SU-DHL-6 (cell line): Measurements from ENCODE around the gene ANGPTL2.

ENCODE experiments used
- H2AFZ ChIP-seq: fragments of 200-600 bp; sonication (generic); 2 replicates; pipeline ENCODE4 v1.6.1; 2014; ENCODE audit warnings: low read depth, mild to moderate bottlenecking, moderate library complexity, mixed read lengths, antibody characterized with exemption, low read length; ENCODE audit not compliant: severe bottlenecking
- H3F3A ChIP-seq: fragments of 200-600 bp; shearing (Covaris generic); 2 replicates; pipeline ENCODE4 v1.6.0; 2016; ENCODE audit warnings: antibody characterized with exemption, mild to moderate bottlenecking; ENCODE audit not compliant: insufficient read depth
- H3K27ac ChIP-seq: fragments of 200-600 bp; sonication (generic); 2 replicates; pipeline ENCODE4 v1.5.1; 2016; ENCODE audit warnings: low read depth, mild to moderate bottlenecking, low read length, moderate library complexity, mixed read lengths
- H3K27me3 ChIP-seq: fragments of 200-600 bp; sonication (generic), shearing (Covaris generic); 2 replicates; pipeline ENCODE4 v1.6.0; 2014; ENCODE audit warnings: mild to moderate bottlenecking, low read length
- H3K36me3 ChIP-seq: fragments of 200-600 bp; sonication (generic); 2 replicates; pipeline ENCODE4 v1.6.1; 2014; ENCODE audit warnings: mild to moderate bottlenecking, low read length, mixed read lengths
- H3K4me2 ChIP-seq: fragments of 300-600, 200-600 bp; shearing (Covaris generic), sonication (generic); 2 replicates; pipeline ENCODE4 v1.6.0; 2014; ENCODE audit warnings: low read length, low read depth, mild to moderate bottlenecking; ENCODE audit not compliant: poor library complexity, severe bottlenecking
- H3K4me3 ChIP-seq: fragments of 200-600 bp; sonication (generic); 2 replicates; pipeline ENCODE4 v1.5.1; 2014; ENCODE audit warnings: antibody characterized with exemption, low read length, mild to moderate bottlenecking, mixed read lengths; ENCODE audit not compliant: insufficient read depth, poor library complexity, severe bottlenecking
- H3K79me2 ChIP-seq: fragments of 200-600 bp; sonication (generic); 2 replicates; pipeline ENCODE4 v1.6.1; 2014; ENCODE audit warnings: mild to moderate bottlenecking, low read length, moderate library complexity; ENCODE audit not compliant: insufficient read depth
- H3K9ac ChIP-seq: fragments of 200-600 bp; sonication (generic); 2 replicates; pipeline ENCODE4 v1.7.0; 2014; ENCODE audit warnings: mild to moderate bottlenecking, low read length
- H3K9me2 ChIP-seq: fragments of 200-600 bp; sonication (generic); replicated peaks from 2 replicates; pipeline ENCODE4 v1.6.1; 2014; ENCODE audit warnings: low read length; ENCODE audit not compliant: insufficient read depth
- H3K9me3 ChIP-seq: fragments of 200-600 bp; sonication (generic); 2 replicates; pipeline ENCODE4 v1.6.1; 2014; ENCODE audit warnings: low read length, mixed read lengths; ENCODE audit not compliant: insufficient read depth
- H4K20me1 ChIP-seq: fragments of 200-600 bp; sonication (generic); 2 replicates; pipeline ENCODE4 v1.6.1; 2014; ENCODE audit warnings: low read depth, mild to moderate bottlenecking, antibody characterized with exemption, low read length, moderate library complexity, mixed read lengths
- CTCF ChIP-seq: fragments of 200-600 bp; sonication (generic); IDR thresholded peaks from one replicate; pipeline ENCODE4 v1.5.1; 2017; ENCODE audit warnings: antibody characterized with exemption, mild to moderate bottlenecking, low read length, moderate library complexity; ENCODE audit not compliant: insufficient read depth, poor library complexity, severe bottlenecking
- EZH2phosphoT487 ChIP-seq: fragments of 200-600 bp; sonication (generic), shearing (Covaris generic); conservative IDR thresholded peaks from 2 replicates; pipeline ENCODE4 v1.6.1; 2018; ENCODE audit warnings: mild to moderate bottlenecking, antibody characterized with exemption, low read length, moderate library complexity, mixed read lengths

ANGPTL2 gene

GRCh38 chr9:127105805-127106465 lies 16.5 kb downstream of the ANGPTL2 start:
- TF ChIP-seq CTCF (no peak), EZH2phosphoT487 (no peak)
- H4K20me1 ChIP-seq, result no peaks in the 10 kb centered on the region
- no peak overlapping the region for H3K27ac ChIP-seq
- H3K4me2 ChIP-seq, result no peak overlapping the region
- H3F3A ChIP-seq, result no peaks in the 10 kb centered on the region
- H3K9ac ChIP-seq, result no peak overlapping the region
- H3K9me2 ChIP-seq, result no peaks in the 10 kb centered on the region
- H3K9me3 ChIP-seq, result no peaks in the 10 kb centered on the region
- no peak overlapping the region for H2AFZ ChIP-seq
- H3K27me3 ChIP-seq, result no peaks in the 10 kb centered on the region
- H3K36me3 ChIP-seq, result no peaks in the 10 kb centered on the region
- no peak overlapping the region for H3K4me3 ChIP-seq
- H3K79me2 ChIP-seq, result no peaks in the 10 kb centered on the region

DNA sequence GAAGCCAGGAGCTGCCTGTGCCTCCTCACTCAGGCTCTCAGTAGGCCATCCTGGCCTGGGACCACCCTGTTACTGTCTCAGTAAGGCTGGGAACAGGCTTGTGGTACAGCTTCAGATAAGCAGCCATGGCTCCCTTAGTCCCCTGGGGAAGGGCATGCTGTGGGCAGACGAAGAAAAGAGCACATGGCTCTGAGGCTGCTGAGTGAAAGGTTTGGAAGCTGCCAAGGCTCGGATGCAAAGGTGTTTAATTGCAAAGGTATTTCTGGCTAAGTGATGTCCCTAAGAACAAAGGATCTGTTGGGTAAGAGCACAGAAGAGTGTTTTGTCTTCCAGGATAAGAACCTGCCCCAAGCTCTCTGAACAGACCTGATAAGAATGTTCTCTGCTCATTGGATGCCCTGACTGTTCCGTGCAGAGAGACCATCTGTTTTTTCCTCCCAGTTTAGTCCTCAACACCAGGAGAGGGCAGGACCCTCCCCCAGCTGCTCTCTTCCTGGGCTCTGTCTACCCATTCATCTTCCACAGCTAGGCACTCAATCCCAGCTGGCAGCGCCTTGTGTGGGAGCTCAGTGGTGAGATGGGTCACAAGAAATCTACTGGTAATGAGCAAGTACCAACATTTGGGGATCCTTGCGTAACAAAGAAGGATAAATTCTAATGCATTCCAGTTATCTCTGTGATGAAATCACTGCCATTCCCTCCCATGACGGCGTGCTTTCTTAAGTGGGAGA lies 17.7 kb downstream of the ANGPTL2 start:
- no peaks in the 10 kb centered on the region for H4K20me1 ChIP-seq

GRCh38 chr9:127102788-127103187 lies 19.6 kb downstream of the ANGPTL2 start:
- no peak for TF ChIP-seq EZH2phosphoT487
- no peak for TF ChIP-seq CTCF
- Histone ChIP-seq H3K4me3 (no peak overlapping the region), H3K9me3 (no peaks in the 10 kb centered on the region), H3K9me2 (no peaks in the 10 kb centered on the region), H3K9ac (no peak overlapping the region), H3K79me2 (no peaks in the 10 kb centered on the region), H3F3A (no peaks in the 10 kb centered on the region), H3K36me3 (no peaks in the 10 kb centered on the region), H3K27ac (no peak overlapping the region), H3K27me3 (no peaks in the 10 kb centered on the region), H3K4me2 (no peak overlapping the region), H4K20me1 (no peaks in the 10 kb centered on the region), H2AFZ (no peak overlapping the region)

More for the DNA sequence above, 17.7 kb downstream of the ANGPTL2 start:
- Histone ChIP-seq H3K9ac (no peak overlapping the region), H3K4me2 (no peak overlapping the region), H3F3A (no peaks in the 10 kb centered on the region), H3K9me2 (no peaks in the 10 kb centered on the region), H3K27me3 (no peaks in the 10 kb centered on the region), H3K36me3 (no peaks in the 10 kb centered on the region), H3K79me2 (no peaks in the 10 kb centered on the region), H3K9me3 (no peaks in the 10 kb centered on the region), H2AFZ (no peak overlapping the region), H3K27ac (no peak overlapping the region), H3K4me3 (no peak overlapping the region)
- TF ChIP-seq EZH2phosphoT487 (no peak), CTCF (no peak)
